Neuronal stem cell (in vitro differentiated cells): ENCODE results near the gene CFAP58.

ENCODE experiments used
- DNase-seq: peaks from one replicate; pipeline ENCODE4 v3.0.0-alpha.2; 2013; ENCODE audit warnings: low spot score
- H2AFZ ChIP-seq: one replicate; pipeline ENCODE4 v1.6.1; 2013; ENCODE audit warnings: mild to moderate bottlenecking, low read length, inconsistent platforms
- H2AK5ac ChIP-seq: 2 replicates; pipeline ENCODE4 v1.6.1; 2013; ENCODE audit warnings: low read depth, mild to moderate bottlenecking, inconsistent platforms, low read length, moderate library complexity, mixed read lengths
- H2BK120ac ChIP-seq: 2 replicates; pipeline ENCODE4 v1.6.1; 2013; ENCODE audit warnings: low read depth, mild to moderate bottlenecking, inconsistent platforms, low read length, moderate library complexity, mixed read lengths
- H2BK12ac ChIP-seq: one replicate; pipeline ENCODE4 v1.6.1; 2013; ENCODE audit warnings: low read length, inconsistent platforms
- H2BK15ac ChIP-seq: 2 replicates; pipeline ENCODE4 v1.6.1; 2013; ENCODE audit warnings: mild to moderate bottlenecking, low read length, inconsistent platforms, mixed read lengths
- H2BK5ac ChIP-seq: one replicate; pipeline ENCODE4 v1.6.1; 2013; ENCODE audit warnings: inconsistent platforms, mild to moderate bottlenecking, low read length, moderate library complexity
- H3K14ac ChIP-seq: one replicate; pipeline ENCODE4 v1.6.1; 2013; ENCODE audit warnings: low read length, inconsistent platforms
- H3K18ac ChIP-seq: 2 replicates; pipeline ENCODE4 v1.6.1; 2013; ENCODE audit warnings: low read length, inconsistent platforms
- H3K23ac ChIP-seq: 2 replicates; pipeline ENCODE4 v1.6.1; 2013; ENCODE audit warnings: low read depth, mild to moderate bottlenecking, mixed read lengths, low read length, inconsistent platforms; ENCODE audit not compliant: poor library complexity
- H3K27ac ChIP-seq: replicated peaks from 3 replicates; pipeline ENCODE4 v1.5.1; 2013; ENCODE audit warnings: low read length, inconsistent platforms
- H3K27me3 ChIP-seq, 3 experiments: 2 replicates each; pipeline ENCODE4 v1.6.1; 2013; ENCODE audit warnings: low read length in 3 of 3, mild to moderate bottlenecking in 2 of 3, inconsistent platforms in 1 of 3, low read depth in 1 of 3, mixed read lengths in 1 of 3, moderate library complexity in 1 of 3; ENCODE audit not compliant: control insufficient read depth in 3 of 3, insufficient read depth in 3 of 3
- H3K36me3 ChIP-seq, 2 donors: replicated peaks in 1 of 2; 2 replicates each; pipeline ENCODE4 v1.6.1; 2013; ENCODE audit warnings: low read length in 2 of 2; ENCODE audit not compliant: control insufficient read depth in 2 of 2, insufficient read depth in 2 of 2
- H3K4ac ChIP-seq: 2 replicates; pipeline ENCODE4 v1.6.1; 2013; ENCODE audit warnings: inconsistent platforms, mild to moderate bottlenecking, low read length, moderate library complexity
- H3K4me1 ChIP-seq, 2 donors: 1 replicate in 1 of 2; 2 replicates in 1 of 2; pipeline ENCODE4 v1.6.1; 2013; ENCODE audit warnings: low read length in 2 of 2, low read depth in 1 of 2; ENCODE audit not compliant: control insufficient read depth in 2 of 2, insufficient read depth in 1 of 2
- H3K4me2 ChIP-seq: one replicate; pipeline ENCODE4 v1.6.1; 2013; ENCODE audit warnings: mild to moderate bottlenecking, low read length, inconsistent platforms; ENCODE audit not compliant: insufficient read depth, poor library complexity, severe bottlenecking
- H3K4me3 ChIP-seq, 2 donors: 2 replicates each; pipeline ENCODE4 v1.5.1; 2013; ENCODE audit warnings: low read length in 2 of 2, mild to moderate bottlenecking in 2 of 2, inconsistent platforms in 1 of 2, moderate library complexity in 1 of 2
- H3K79me1 ChIP-seq: one replicate; pipeline ENCODE4 v1.6.1; 2013; ENCODE audit warnings: low read depth, mild to moderate bottlenecking, inconsistent platforms, low read length, moderate library complexity
- H3K9ac ChIP-seq: one replicate; pipeline ENCODE4 v1.6.1; 2013; ENCODE audit warnings: mild to moderate bottlenecking, low read depth, low read length, inconsistent platforms; ENCODE audit not compliant: poor library complexity
- H3K9me3 ChIP-seq, 2 donors: replicated peaks in 1 of 2; 2 replicates each; pipeline versions ENCODE3 to v1.6.1; 2013; ENCODE audit warnings: low read length in 2 of 2, mild to moderate bottlenecking in 2 of 2, inconsistent platforms in 1 of 2, low read depth in 1 of 2, mixed read lengths in 1 of 2, moderate library complexity in 1 of 2; ENCODE audit not compliant: control insufficient read depth in 2 of 2, insufficient read depth in 1 of 2
- H4K8ac ChIP-seq: one replicate; pipeline ENCODE4 v1.6.1; 2013; ENCODE audit warnings: low read depth, mild to moderate bottlenecking, inconsistent platforms, low read length, moderate library complexity
- H4K91ac ChIP-seq: one replicate; pipeline ENCODE4 v1.6.1; 2013; ENCODE audit warnings: low read length, low read depth, mild to moderate bottlenecking, inconsistent platforms; ENCODE audit not compliant: poor library complexity
- WGBS, 2 donors: extraction: QIAGEN DNeasy Blood & Tissue Kit; methylation state at CpG; one replicate each; pipeline ENCODE4 v1.1.7; 2013; ENCODE audit warnings: missing lambda C conversion rate in 2 of 2, mixed read lengths in 1 of 2; ENCODE audit not compliant: insufficient read length in 2 of 2, insufficient replicate concordance in 1 of 2; ENCODE audit errors: extremely low coverage in 2 of 2; 5-methylcytosine and 5-hydroxymethylcytosine counted together

CFAP58 gene

DNA sequence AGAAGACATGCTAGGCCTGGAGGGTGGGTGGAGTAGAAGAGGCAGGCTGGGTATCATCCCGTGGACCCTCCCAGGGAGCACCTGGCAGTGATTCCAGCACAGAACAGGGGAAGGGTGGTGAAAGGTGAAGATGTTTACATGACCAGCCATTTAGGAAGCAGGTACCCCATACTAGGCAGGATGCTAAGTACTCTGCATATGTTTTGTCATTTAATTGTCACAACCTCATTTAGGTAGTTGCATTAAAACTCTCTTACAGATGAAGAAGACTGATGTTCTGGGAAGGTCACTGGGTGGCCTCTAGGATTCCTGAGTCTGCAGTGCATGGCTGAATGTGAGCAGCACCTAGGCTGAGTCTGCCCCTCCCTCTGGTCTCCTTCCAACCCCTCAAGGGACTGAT is 30.5 kb upstream of the CFAP58 start:
- Histone ChIP-seq H3K9me3 (peaks cover 0 to 2% of the 10 kb centered on the region in 2 donors), H3K36me3 (peaks cover 0 to 38% of the 10 kb centered on the region in 2 donors), H3K14ac (no peak overlapping the region), H3K4ac (no peak overlapping the region), H2BK5ac (no peak overlapping the region), H3K79me1 (peaks cover 7% of the 10 kb centered on the region), H3K23ac (no peak overlapping the region), H2AK5ac (no peak overlapping the region), H3K9ac (no peak overlapping the region), H3K18ac (no peak overlapping the region), H3K27me3 (peaks cover 0 to 30% (median 0%) of the 10 kb centered on the region in 3 experiments), H2BK120ac (no peak overlapping the region), H2BK12ac (no peak overlapping the region), H3K27ac (no peak overlapping the region), H3K4me3 (no peak overlapping the region), H3K4me2 (no peak overlapping the region), H4K8ac (no peak overlapping the region), H2AFZ (no peak overlapping the region), H4K91ac (no peak overlapping the region), H2BK15ac (no peak overlapping the region), H3K4me1 (peaks cover 14 to 27% of the 10 kb centered on the region in 2 donors)
- DNase-seq = no peak
- WGBS, 2 donors = no CpG with 5 or more reads among the region's 1 CpG

- no peak overlapping the region for H3K18ac ChIP-seq
- no peak overlapping the region for H3K4me2 ChIP-seq
- no peak overlapping the region for H3K14ac ChIP-seq
- H2BK120ac ChIP-seq = no peak overlapping the region
- no peak for DNase-seq
- peaks cover 0 to 33% of the 10 kb centered on the region in 2 donors for H3K36me3 ChIP-seq
- H3K4ac ChIP-seq = no peak overlapping the region
- H3K4me1 ChIP-seq = peaks cover 16 to 31% of the 10 kb centered on the region in 2 donors
- H3K27me3 ChIP-seq = peaks cover 0 to 30% (median 0%) of the 10 kb centered on the region in 3 experiments
- no peak overlapping the region for H2BK15ac ChIP-seq
- no peak overlapping the region for H2BK12ac ChIP-seq
- H2AFZ ChIP-seq = no peak overlapping the region
- no peak overlapping the region for H4K8ac ChIP-seq
- H3K79me1 ChIP-seq = peaks cover 7% of the 10 kb centered on the region
- no peak overlapping the region for H3K9ac ChIP-seq
- H2BK5ac ChIP-seq = no peak overlapping the region
- H4K91ac ChIP-seq = no peak overlapping the region
- H3K27ac ChIP-seq = no peak overlapping the region
- H3K23ac ChIP-seq = no peak overlapping the region
- H2AK5ac ChIP-seq = no peak overlapping the region
- WGBS, 2 donors = no CpG with 5 or more reads among the region's 4 CpGs
- peak overlapping the region in 1 of 2 donors; percentile 16 for H3K4me3 ChIP-seq
- H3K9me3 ChIP-seq = peaks cover 0 to 2% of the 10 kb centered on the region in 2 donors
Measured at GRCh38 chr10:104323760-104324201, 29.9 kb upstream of the CFAP58 start.

- no peak overlapping the region for H2BK5ac ChIP-seq
- no peak overlapping the region for H3K27ac ChIP-seq
- H3K36me3 ChIP-seq = peaks cover 0 to 33% of the 10 kb centered on the region in 2 donors
- peaks cover 0 to 30% (median 0%) of the 10 kb centered on the region in 3 experiments for H3K27me3 ChIP-seq
- no peak overlapping the region for H3K4me2 ChIP-seq
- H2AK5ac ChIP-seq = no peak overlapping the region
- H3K9me3 ChIP-seq = peaks cover 0 to 2% of the 10 kb centered on the region in 2 donors
- H4K8ac ChIP-seq = no peak overlapping the region
- H2BK120ac ChIP-seq = no peak overlapping the region
- no peak overlapping the region for H4K91ac ChIP-seq
- no peak overlapping the region for H3K14ac ChIP-seq
- H2BK12ac ChIP-seq = no peak overlapping the region
- H3K18ac ChIP-seq = no peak overlapping the region
- no peak overlapping the region for H2AFZ ChIP-seq
- no peak overlapping the region for H3K9ac ChIP-seq
- no CpG with 5 or more reads among the region's 9 CpGs for WGBS, 2 donors
- no peak for DNase-seq
- no peak overlapping the region for H3K4me3 ChIP-seq
- peaks cover 7% of the 10 kb centered on the region for H3K79me1 ChIP-seq
- H3K4me1 ChIP-seq = peaks cover 21 to 32% of the 10 kb centered on the region in 2 donors
- no peak overlapping the region for H3K23ac ChIP-seq
- H3K4ac ChIP-seq = no peak overlapping the region
- no peak overlapping the region for H2BK15ac ChIP-seq
Measured at GRCh38 chr10:104324221-104324686, 29.4 kb upstream of the CFAP58 start.

- H3K79me1 ChIP-seq = peaks cover 7% of the 10 kb centered on the region
- H3K36me3 ChIP-seq = peaks cover 0 to 33% of the 10 kb centered on the region in 2 donors
- H2BK120ac ChIP-seq = no peak overlapping the region
- no peak overlapping the region for H3K14ac ChIP-seq
- peaks cover 0 to 2% of the 10 kb centered on the region in 2 donors for H3K9me3 ChIP-seq
- no peak overlapping the region for H3K4me2 ChIP-seq
- H3K4me3 ChIP-seq = no peak overlapping the region
- no peak overlapping the region for H3K23ac ChIP-seq
- H3K18ac ChIP-seq = no peak overlapping the region
- WGBS, 2 donors = no CpG with 5 or more reads among the region's 10 CpGs
- H2AFZ ChIP-seq = no peak overlapping the region
- no peak overlapping the region for H4K91ac ChIP-seq
- no peak overlapping the region for H2AK5ac ChIP-seq
- no peak overlapping the region for H2BK15ac ChIP-seq
- no peak overlapping the region for H4K8ac ChIP-seq
- H3K27ac ChIP-seq = no peak overlapping the region
- H3K27me3 ChIP-seq = peaks cover 0 to 37% (median 0%) of the 10 kb centered on the region in 3 experiments
- no peak for DNase-seq
- peaks cover 27 to 36% of the 10 kb centered on the region in 2 donors for H3K4me1 ChIP-seq
- no peak overlapping the region for H2BK12ac ChIP-seq
- H3K4ac ChIP-seq = no peak overlapping the region
- H3K9ac ChIP-seq = no peak overlapping the region
- no peak overlapping the region for H2BK5ac ChIP-seq
Measured at GRCh38 chr10:104324931-104325330, 28.7 kb upstream of the CFAP58 start.
